Activated B cell treated with CpG ODN at 0.5 μM for 24 hours (primary cell): ENCODE data around the gene NHLRC1. TPM values are rescaled to one million over a fixed set of nuclear protein-coding genes. Genes with fewer than 3 reads are reported as not detected.
"Not testable (repeated sequence)": the region's sequence is repeated elsewhere in the genome, so short reads cannot be mapped to it uniquely, and the experiment has no call there.

ENCODE experiments used
- ATAC-seq: fragments of 200-7000 bp; cut with Tn5 transposase; one replicate; pipeline ENCODE4 v1.10.0; 2021; ENCODE audit warnings: low read depth, mild to moderate bottlenecking, moderate library complexity
- CTCF ChIA-PET: fragments of 350-600 bp; sonication (Branson Sonifier 250); formaldehyde crosslinking; loops from one replicate; lab custom pipeline; 2021; ENCODE audit warnings: antibody characterized with exemption; lab: Charles Lee
- POLR2A ChIA-PET: fragments of 350-600 bp; sonication (Branson Sonifier 250); formaldehyde crosslinking; loops from one replicate; lab custom pipeline; 2021; ENCODE audit warnings: antibody characterized with exemption; lab: Charles Lee
- DNase-seq: peaks from one replicate; pipeline ENCODE4 v3.0.0; 2022
- H3K27ac Mint-ChIP-seq: one replicate; pipeline ENCODE4 v1.8.0; 2020; ENCODE audit warnings: mixed read lengths
- H3K27me3 Mint-ChIP-seq: one replicate; pipeline ENCODE4 v1.8.0; 2021; ENCODE audit warnings: mixed read lengths
- H3K36me3 Mint-ChIP-seq: one replicate; pipeline ENCODE4 v1.8.0; 2021; ENCODE audit warnings: low read depth, mixed read lengths
- H3K4me1 Mint-ChIP-seq: one replicate; pipeline ENCODE4 v1.8.0; 2021; ENCODE audit warnings: mixed read lengths
- H3K4me3 Mint-ChIP-seq: one replicate; pipeline ENCODE4 v1.8.0; 2020; ENCODE audit warnings: mild to moderate bottlenecking, mixed read lengths
- H3K9me3 Mint-ChIP-seq: one replicate; pipeline ENCODE4 v1.8.0; 2020; ENCODE audit warnings: mixed read lengths
- CTCF ChIP-seq: fragments of 200-600 bp; IDR thresholded peaks from one replicate; pipeline ENCODE4 v1.8.0; 2022; ENCODE audit warnings: antibody characterized with exemption, mild to moderate bottlenecking
- intact Hi-C: fragments of 100-400 bp; cut with micrococcal nuclease; formaldehyde crosslinking; loops from one replicate; pipeline ENCODE4 v1.15.1; 2024
- total RNA-seq: library from RNA; stranded (reverse); gene quantifications from 2 replicates; pipeline ENCODE4 v1.2.3, GENCODE V29; 2022

NHLRC1 gene
- total RNA-seq, 1 donor from 2014 or later = 1.2 TPM

- H3K27me3 Mint-ChIP-seq = no peaks in the 10 kb centered on the region
- H3K4me1 Mint-ChIP-seq = peaks cover 28% of the 10 kb centered on the region
- no peaks in the 10 kb centered on the region for H3K9me3 Mint-ChIP-seq
- H3K36me3 Mint-ChIP-seq = peaks cover 14% of the 10 kb centered on the region
- no peak for TF ChIP-seq CTCF
- POLR2A ChIA-PET = interaction anchor here (0.5 to 2.2 kb wide), 9 partner anchors 10 to 452 kb away, joined by 3 to 15 read pairs (median 4); partner anchors contain the start of genes DEK and NUP153
- CTCF ChIA-PET = no interaction called here
- peak within 1 kb of the TSS; percentile 97 for H3K4me3 Mint-ChIP-seq
- DNase-seq = peak; percentile 96
- intact Hi-C loops = loop anchor here (1.0 to 5.0 kb wide), 9 partner anchors 33 to 555 kb away; partner anchors contain the start of genes FAM8A1, NHLRC1, NUP153 and RNF144B
- H3K27ac Mint-ChIP-seq = peak within 1 kb of the TSS; percentile 93
- ATAC-seq = peak; percentile 91
These were observed 32.8 kb upstream of the NHLRC1 start, which contains the start of gene KDM1B for GRCh38 chr6:18155150-18155863. TSS of gene KDM1B (plus strand) at chr6:18155422. CDS start at chr6:18159896, 4,474 bp downstream.

- intact Hi-C loops = loop anchor here (1.0 to 5.0 kb wide), 9 partner anchors 32 to 554 kb away; partner anchors contain the start of genes FAM8A1, NHLRC1, NUP153 and RNF144B
- peak within 1 kb of the TSS; percentile 93 for H3K27ac Mint-ChIP-seq
- ChIA-PET POLR2A (interaction anchor here (0.6 to 2.2 kb wide), 6 partner anchors 10 to 555 kb away, joined by 3 to 15 read pairs (median 6); partner anchors contain the start of genes FAM8A1 and NUP153), CTCF (no interaction called here)
- H3K36me3 Mint-ChIP-seq = peaks cover 8% of the 10 kb centered on the region
- H3K4me3 Mint-ChIP-seq = peak within 1 kb of the TSS; percentile 97
- no peak for TF ChIP-seq CTCF
- DNase-seq = no peak
- no peaks in the 10 kb centered on the region for H3K27me3 Mint-ChIP-seq
- no peaks in the 10 kb centered on the region for H3K9me3 Mint-ChIP-seq
- peaks cover 28% of the 10 kb centered on the region for H3K4me1 Mint-ChIP-seq
- ATAC-seq = no peak
These were observed 32.2 kb upstream of the NHLRC1 start, which contains the start of gene TPMT for GRCh38 chr6:18154507-18155149. TSS of gene TPMT (minus strand) at chr6:18155077. CDS start at chr6:18149127, 5,950 bp downstream.

GRCh38 chr6:18153311-18153703 lies 30.8 kb upstream of the NHLRC1 start:
- TF ChIP-seq CTCF = no peak
- ATAC-seq (no peak), DNase-seq (no peak)
- Mint-ChIP-seq H3K9me3 (no peaks in the 10 kb centered on the region), H3K4me3 (no peak overlapping the region), H3K4me1 (peaks cover 28% of the 10 kb centered on the region), H3K36me3 (peaks cover 4% of the 10 kb centered on the region), H3K27me3 (no peaks in the 10 kb centered on the region), H3K27ac (no peak overlapping the region)
- intact Hi-C loops = no loop called here
- CTCF ChIA-PET = no interaction called here
- POLR2A ChIA-PET = no interaction called here

- H3K4me3 Mint-ChIP-seq = no peak overlapping the region
- intact Hi-C loops = no loop called here
These were observed 29.3 kb upstream of the NHLRC1 start for GRCh38 chr6:18151801-18152200.

GRCh38 chr6:18151391-18151790 lies 28.9 kb upstream of the NHLRC1 start:
- Mint-ChIP-seq H3K4me1 (peaks cover 26% of the 10 kb centered on the region), H3K36me3 (peaks cover 11% of the 10 kb centered on the region)
- H3K4me3 Mint-ChIP-seq, DNase-seq, H3K9me3 Mint-ChIP-seq, intact Hi-C loops, H3K27ac Mint-ChIP-seq, POLR2A ChIA-PET, CTCF ChIA-PET, H3K27me3 Mint-ChIP-seq, ATAC-seq: not testable (repeated sequence)

More at GRCh38 chr6:18151801-18152200, 29.3 kb upstream of the NHLRC1 start:
- Mint-ChIP-seq H3K27me3 (no peaks in the 10 kb centered on the region), H3K36me3 (peaks cover 11% of the 10 kb centered on the region), H3K9me3 (no peaks in the 10 kb centered on the region), H3K4me1 (peaks cover 28% of the 10 kb centered on the region), H3K27ac (no peak overlapping the region)
- TF ChIP-seq CTCF = no peak
- DNase-seq = no peak
- ChIA-PET POLR2A (no interaction called here), CTCF (no interaction called here)
- no peak for ATAC-seq
